Measurements from ENCODE around the gene ZBTB9.

GRCh38 chr6:33497157-33497556 is 42.8 kb downstream of the ZBTB9 start:
- TF ChIP-seq CTCF (conservative IDR thresholded peaks at IDR 0.05) (no peak), ZFX (IDR thresholded peaks at IDR 0.05) (no peak)
